Endothelial cell of umbilical vein (primary cell): ENCODE results near the gene SV2C. TPM values are rescaled to one million over a fixed set of nuclear protein-coding genes. Genes with fewer than 3 reads are reported as not detected.
"Not testable (repeated sequence)": the region's sequence is repeated elsewhere in the genome, so short reads cannot be mapped to it uniquely, and the experiment has no call there.

ENCODE experiments used
- BruUV-seq: library from RNA; stranded (reverse); fragments of 400-500 nt; replicated peaks from 2 replicates; lab custom pipeline; 2021; lab: Mats Ljungman, UMichigan
- CTCF ChIA-PET: fragments of 300-600, 350-600 bp; sonication (Branson Sonifier 250); formaldehyde crosslinking; loops from one replicate; lab custom pipeline; 2021; ENCODE audit warnings: antibody characterized with exemption, inconsistent platforms; lab: Charles Lee
- POLR2A ChIA-PET: fragments of 300-600, 350-600 bp; sonication (Branson Sonifier 250); formaldehyde crosslinking; loops from one replicate; lab custom pipeline; 2021; ENCODE audit warnings: antibody characterized with exemption, inconsistent platforms; lab: Charles Lee
- DNase-seq: peaks from one replicate; pipeline ENCODE4 v3.0.0-alpha.2; 2011; ENCODE audit warnings: low read depth, low spot score
- FAIRE-seq: peaks from 2 replicates; lab custom pipeline; 2011; peaks lifted over from hg19 to GRCh38; lab: Jason Lieb, UNC
- H2AFZ ChIP-seq: 2 replicates; pipeline ENCODE4 v1.6.0; 2012; ENCODE audit warnings: low read depth, low read length, control low read depth, inconsistent platforms
- H3K27ac ChIP-seq: 2 replicates; pipeline ENCODE4 v1.5.1; 2011; ENCODE audit warnings: low read depth, mild to moderate bottlenecking, control low read depth, low read length, moderate library complexity; ENCODE audit not compliant: insufficient read depth
- H3K27me3 ChIP-seq, 2 experiments: 2 replicates each; pipeline versions ENCODE4 v1.6.0 to v1.6.1; 2011; ENCODE audit warnings: low read length in 2 of 2, mixed read lengths in 1 of 2; ENCODE audit not compliant: control insufficient read depth in 2 of 2, insufficient read depth in 2 of 2
- H3K36me3 ChIP-seq, 2 experiments: 2 replicates in 1 of 2; 3 replicates in 1 of 2; pipeline ENCODE4 v1.5.1; 2011; ENCODE audit warnings: low read length in 2 of 2, mild to moderate bottlenecking in 1 of 2, moderate library complexity in 1 of 2; ENCODE audit not compliant: control insufficient read depth in 2 of 2, insufficient read depth in 2 of 2; ENCODE audit errors: extremely low read depth in 1 of 2
- H3K4me1 ChIP-seq: 3 replicates; pipeline ENCODE4 v1.5.1; 2011; ENCODE audit warnings: mild to moderate bottlenecking, low read length; ENCODE audit not compliant: control insufficient read depth, insufficient read depth; ENCODE audit errors: extremely low read depth
- H3K4me2 ChIP-seq: 2 replicates; pipeline ENCODE4 v1.6.1; 2011; ENCODE audit warnings: low read length, control low read depth, mixed read lengths; ENCODE audit not compliant: insufficient read depth
- H3K4me3 ChIP-seq, 3 experiments: fragments of 200-600 bp in 1 of 3; sonication (generic), shearing (Covaris generic) in 1 of 3; replicated peaks in 1 of 3; 2 replicates each; pipeline ENCODE4 v1.5.1; 2011 to 2016; ENCODE audit warnings: control low read depth in 3 of 3, low read length in 3 of 3, mild to moderate bottlenecking in 2 of 3, inconsistent platforms in 1 of 3, low read depth in 1 of 3, moderate library complexity in 1 of 3; ENCODE audit not compliant: insufficient read depth in 1 of 3
- H3K79me2 ChIP-seq: 2 replicates; pipeline ENCODE4 v1.6.0; 2012; ENCODE audit warnings: low read length, inconsistent platforms; ENCODE audit not compliant: control insufficient read depth, insufficient read depth
- H3K9ac ChIP-seq: replicated peaks from 2 replicates; pipeline ENCODE3; 2011; ENCODE audit warnings: low read length, control low read depth; ENCODE audit not compliant: insufficient read depth; ENCODE audit errors: extremely low read depth
- H3K9me1 ChIP-seq: replicated peaks from 3 replicates; pipeline ENCODE4 v1.6.0; 2011; ENCODE audit warnings: mild to moderate bottlenecking, low read length; ENCODE audit not compliant: control insufficient read depth, insufficient read depth; ENCODE audit errors: extremely low read depth
- H3K9me3 ChIP-seq: replicated peaks from 2 replicates; pipeline ENCODE4 v1.5.1; 2012; ENCODE audit warnings: low read length, inconsistent platforms; ENCODE audit not compliant: control insufficient read depth, insufficient read depth
- H4K20me1 ChIP-seq: replicated peaks from 2 replicates; pipeline ENCODE3; 2011; ENCODE audit warnings: mild to moderate bottlenecking, low read length; ENCODE audit not compliant: control insufficient read depth, insufficient read depth; ENCODE audit errors: extremely low read depth
- EZH2 ChIP-seq: IDR thresholded peaks from 2 replicates; pipeline ENCODE4 v1.6.1; 2012; ENCODE audit warnings: borderline replicate concordance, low read depth, mild to moderate bottlenecking, moderate library complexity, low read length, inconsistent platforms; ENCODE audit not compliant: severe bottlenecking
- FOS ChIP-seq: IDR thresholded peaks from 2 replicates; pipeline ENCODE4 v1.6.1; 2011; ENCODE audit warnings: mild to moderate bottlenecking, low read length, moderate library complexity, borderline replicate concordance; ENCODE audit not compliant: insufficient read depth
- GATA2 ChIP-seq: IDR thresholded peaks from 2 replicates; pipeline ENCODE4 v1.7.0; 2011; ENCODE audit warnings: low read depth, mild to moderate bottlenecking, moderate library complexity, mixed read lengths, low read length; ENCODE audit not compliant: insufficient read length, insufficient read depth
- JUN ChIP-seq: IDR thresholded peaks from 2 replicates; pipeline ENCODE4 v1.6.1; 2011; ENCODE audit warnings: borderline replicate concordance, low read depth; ENCODE audit not compliant: insufficient read length, insufficient read depth
- MYC ChIP-seq: IDR thresholded peaks from one replicate; pipeline ENCODE4 v1.6.1; 2011; ENCODE audit warnings: mild to moderate bottlenecking, low read depth, low read length
- POLR2A ChIP-seq: IDR thresholded peaks from 2 replicates; pipeline ENCODE4 v1.6.1; 2012; ENCODE audit warnings: low read depth, mild to moderate bottlenecking, control low read depth, low read length
- POLR2AphosphoS5 ChIP-seq: IDR thresholded peaks from 2 replicates; pipeline ENCODE4 v1.6.1; 2012; ENCODE audit warnings: low read depth, mild to moderate bottlenecking, control low read depth, low read length, moderate library complexity; ENCODE audit not compliant: insufficient read depth
- dilution Hi-C: fragments of 300-500 bp; cut with MboI; formaldehyde crosslinking; loops from one replicate; pipeline ENCODE4 v1.15.0; 2019; ENCODE audit warnings: low sequenced_read_pairs; ENCODE audit not compliant: extremely low pct_ligation_motif_present
- intact Hi-C: fragments of 100-400 bp; cut with micrococcal nuclease; formaldehyde crosslinking; loops from one replicate; pipeline ENCODE4 v1.10.0; 2022
- polyA plus RNA-seq, 4 experiments: library from polyadenylated mRNA; depleted of rRNA in 3 of 4; stranded (reverse) in 3 of 4; unstranded in 1 of 4; fragments of >200 nt; gene quantifications; 2 replicates each; pipeline versions ENCODE4 v1.2.1 to v1.2.3, GENCODE V29; 2011 to 2012; ENCODE audit warnings: missing spikeins in 1 of 4
- total RNA-seq: library from RNA; stranded (reverse); gene quantifications from 2 replicates; pipeline ENCODE4 v1.2.3, GENCODE V29; 2021
- TF ChIP-seq, protein P1 (sequence below), 2 donors: IDR thresholded peaks; 1 replicate in 1 of 2; 2 replicates in 1 of 2; pipeline ENCODE4 v1.5.1; 2011; ENCODE audit warnings: low read length in 2 of 2, mild to moderate bottlenecking in 2 of 2, moderate library complexity in 2 of 2, control low read depth in 1 of 2, inconsistent platforms in 1 of 2, low read depth in 1 of 2; ENCODE audit not compliant: insufficient read depth in 1 of 2; ENCODE audit errors: extremely low read depth in 1 of 2
- TF ChIP-seq, protein P2 (sequence below): IDR thresholded peaks from 2 replicates; pipeline ENCODE4 v1.6.1; 2011; ENCODE audit not compliant: insufficient read depth, insufficient read length

The SV2C gene
- total and polyA plus RNA-seq, 2 donors (not counting 3 experiments of a cell fraction or from before 2014, with no cell fraction given) = not detected

DNA sequence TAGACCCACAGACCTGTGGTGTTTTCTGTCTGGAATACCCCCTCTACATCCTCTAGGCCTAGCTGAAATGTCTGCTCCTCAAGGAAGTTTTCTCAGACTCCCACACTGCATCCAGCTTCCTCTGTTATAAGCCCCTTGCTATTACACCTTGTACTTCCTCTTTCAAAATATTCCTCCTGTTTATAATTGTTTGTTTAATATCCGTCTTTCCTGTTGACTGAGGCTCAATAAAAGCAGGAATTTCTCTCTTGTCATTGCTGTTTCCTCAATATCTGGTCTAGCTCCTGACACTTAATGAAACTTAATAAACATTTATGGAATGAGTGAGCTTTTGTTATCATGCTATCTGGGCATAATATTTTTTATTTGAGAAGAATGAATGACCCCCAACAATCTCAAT lies 285.8 kb downstream of the SV2C start:
- Histone ChIP-seq H3K9ac (no peak overlapping the region), H3K9me1 (no peaks in the 10 kb centered on the region), H3K4me2 (no peak overlapping the region), H3K27me3 (no peaks in the 10 kb centered on the region), H3K36me3 (no peaks in the 10 kb centered on the region), H3K27ac (no peak overlapping the region), H4K20me1 (no peaks in the 10 kb centered on the region), H2AFZ (no peak overlapping the region), H3K4me1 (no peaks in the 10 kb centered on the region), H3K4me3 (no peak overlapping the region), H3K79me2 (no peaks in the 10 kb centered on the region), H3K9me3 (no peaks in the 10 kb centered on the region)
- intact Hi-C loops (no loop called here), dilution Hi-C loops (no loop called here)
- TF ChIP-seq GATA2 (no peak), EZH2 (no peak), POLR2AphosphoS5 (no peak), FOS (no peak), POLR2A (no peak), MYC (no peak), JUN (no peak)
- TF ChIP-seq, protein P1, sequence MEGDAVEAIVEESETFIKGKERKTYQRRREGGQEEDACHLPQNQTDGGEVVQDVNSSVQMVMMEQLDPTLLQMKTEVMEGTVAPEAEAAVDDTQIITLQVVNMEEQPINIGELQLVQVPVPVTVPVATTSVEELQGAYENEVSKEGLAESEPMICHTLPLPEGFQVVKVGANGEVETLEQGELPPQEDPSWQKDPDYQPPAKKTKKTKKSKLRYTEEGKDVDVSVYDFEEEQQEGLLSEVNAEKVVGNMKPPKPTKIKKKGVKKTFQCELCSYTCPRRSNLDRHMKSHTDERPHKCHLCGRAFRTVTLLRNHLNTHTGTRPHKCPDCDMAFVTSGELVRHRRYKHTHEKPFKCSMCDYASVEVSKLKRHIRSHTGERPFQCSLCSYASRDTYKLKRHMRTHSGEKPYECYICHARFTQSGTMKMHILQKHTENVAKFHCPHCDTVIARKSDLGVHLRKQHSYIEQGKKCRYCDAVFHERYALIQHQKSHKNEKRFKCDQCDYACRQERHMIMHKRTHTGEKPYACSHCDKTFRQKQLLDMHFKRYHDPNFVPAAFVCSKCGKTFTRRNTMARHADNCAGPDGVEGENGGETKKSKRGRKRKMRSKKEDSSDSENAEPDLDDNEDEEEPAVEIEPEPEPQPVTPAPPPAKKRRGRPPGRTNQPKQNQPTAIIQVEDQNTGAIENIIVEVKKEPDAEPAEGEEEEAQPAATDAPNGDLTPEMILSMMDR (IDR thresholded peaks at IDR 0.05; ENCODE audit: extremely low read depth in 1 of 2, insufficient read depth in 1 of 2, low read depth in 1 of 2, low read length in 2 of 2) = no peak
- TF ChIP-seq, protein P2, sequence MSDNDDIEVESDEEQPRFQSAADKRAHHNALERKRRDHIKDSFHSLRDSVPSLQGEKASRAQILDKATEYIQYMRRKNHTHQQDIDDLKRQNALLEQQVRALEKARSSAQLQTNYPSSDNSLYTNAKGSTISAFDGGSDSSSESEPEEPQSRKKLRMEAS = no peak
- ChIA-PET POLR2A (no interaction called here), CTCF (no interaction called here)
- DNase-seq = no peak
- BruUV-seq = no TSS peak
- no peak for FAIRE-seq

DNA sequence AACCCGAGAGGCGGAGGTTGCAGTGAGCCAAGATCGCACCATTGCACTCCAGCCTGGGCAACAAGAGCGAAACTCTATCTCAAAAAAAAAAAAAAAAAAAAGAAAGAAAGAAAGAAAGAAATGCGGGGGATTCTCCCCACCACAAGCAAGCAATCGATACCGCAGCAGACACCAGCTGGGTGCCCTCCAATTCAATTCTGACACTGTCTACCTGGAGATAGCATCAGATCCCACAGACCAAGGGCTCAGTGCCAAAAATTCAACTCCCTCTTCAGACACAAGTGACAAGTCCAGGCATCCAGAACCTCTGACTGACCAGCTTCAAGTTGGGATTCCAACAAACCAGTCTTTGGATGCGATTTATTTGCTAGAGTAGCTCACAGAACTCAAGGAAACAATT lies 286.5 kb downstream of the SV2C start:
- H3K27ac ChIP-seq, POLR2A ChIA-PET, FAIRE-seq, H3K4me2 ChIP-seq, H3K4me1 ChIP-seq, CTCF ChIA-PET, H3K27me3 ChIP-seq, H3K9me3 ChIP-seq, DNase-seq, H3K4me3 ChIP-seq, BruUV-seq, H3K9ac ChIP-seq, H3K9me1 ChIP-seq, H4K20me1 ChIP-seq, H3K36me3 ChIP-seq, intact Hi-C loops, H3K79me2 ChIP-seq, dilution Hi-C loops, H2AFZ ChIP-seq: not testable (repeated sequence)
